ENCODE data around the gene LGALS4. TPM values are rescaled to one million over a fixed set of nuclear protein-coding genes. Genes with fewer than 3 reads are reported as not detected.
"Not testable (repeated sequence)": the region's sequence is repeated elsewhere in the genome, so short reads cannot be mapped to it uniquely, and the experiment has no call there.

Gene LGALS4
- total RNA-seq, 3 donors from 2014 or later = 0.80 to 16.4 (median 0.88) TPM

DNA sequence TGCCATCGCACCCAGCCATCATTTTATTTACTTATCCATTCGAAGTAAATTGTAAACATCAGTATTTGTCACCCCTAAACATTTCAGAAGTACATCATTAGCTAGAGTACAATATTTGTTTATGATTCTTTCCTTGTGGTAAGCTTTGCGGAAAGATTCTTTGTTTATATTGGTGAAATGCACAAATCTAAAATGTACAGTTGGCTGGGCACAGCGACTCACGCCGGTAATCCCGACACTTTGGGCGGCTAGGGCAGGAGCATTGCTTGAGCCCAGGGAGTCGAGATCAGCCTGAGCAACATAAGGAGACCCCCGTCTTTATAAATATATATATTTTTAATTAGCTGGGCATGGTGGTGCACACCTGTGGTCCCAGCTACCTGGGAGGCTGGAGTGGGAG is 13.6 kb downstream of the LGALS4 start:
- no peaks in the 10 kb centered on the region for H3K9me3 ChIP-seq
- H3K4me3 ChIP-seq = no peak overlapping the region
- no peak for DNase-seq (ENCODE audit: low spot score in 2 of 2)
- no peak for TF ChIP-seq POLR2AphosphoS5 (IDR thresholded peaks at IDR 0.05)
- TF ChIP-seq POLR2A (IDR thresholded peaks at IDR 0.05) = no peak
- TF ChIP-seq, protein P1, sequence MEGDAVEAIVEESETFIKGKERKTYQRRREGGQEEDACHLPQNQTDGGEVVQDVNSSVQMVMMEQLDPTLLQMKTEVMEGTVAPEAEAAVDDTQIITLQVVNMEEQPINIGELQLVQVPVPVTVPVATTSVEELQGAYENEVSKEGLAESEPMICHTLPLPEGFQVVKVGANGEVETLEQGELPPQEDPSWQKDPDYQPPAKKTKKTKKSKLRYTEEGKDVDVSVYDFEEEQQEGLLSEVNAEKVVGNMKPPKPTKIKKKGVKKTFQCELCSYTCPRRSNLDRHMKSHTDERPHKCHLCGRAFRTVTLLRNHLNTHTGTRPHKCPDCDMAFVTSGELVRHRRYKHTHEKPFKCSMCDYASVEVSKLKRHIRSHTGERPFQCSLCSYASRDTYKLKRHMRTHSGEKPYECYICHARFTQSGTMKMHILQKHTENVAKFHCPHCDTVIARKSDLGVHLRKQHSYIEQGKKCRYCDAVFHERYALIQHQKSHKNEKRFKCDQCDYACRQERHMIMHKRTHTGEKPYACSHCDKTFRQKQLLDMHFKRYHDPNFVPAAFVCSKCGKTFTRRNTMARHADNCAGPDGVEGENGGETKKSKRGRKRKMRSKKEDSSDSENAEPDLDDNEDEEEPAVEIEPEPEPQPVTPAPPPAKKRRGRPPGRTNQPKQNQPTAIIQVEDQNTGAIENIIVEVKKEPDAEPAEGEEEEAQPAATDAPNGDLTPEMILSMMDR (IDR thresholded peaks at IDR 0.05) = no peak
- no peaks in the 10 kb centered on the region for H3K4me1 ChIP-seq
- H3K27ac ChIP-seq = no peak overlapping the region
- H3K36me3 ChIP-seq = no peaks in the 10 kb centered on the region
- intact Hi-C loops (cut with DNase I; ENCODE audit: low total_unique reads) = no loop called here
- no peaks in the 10 kb centered on the region for H3K27me3 ChIP-seq

DNA sequence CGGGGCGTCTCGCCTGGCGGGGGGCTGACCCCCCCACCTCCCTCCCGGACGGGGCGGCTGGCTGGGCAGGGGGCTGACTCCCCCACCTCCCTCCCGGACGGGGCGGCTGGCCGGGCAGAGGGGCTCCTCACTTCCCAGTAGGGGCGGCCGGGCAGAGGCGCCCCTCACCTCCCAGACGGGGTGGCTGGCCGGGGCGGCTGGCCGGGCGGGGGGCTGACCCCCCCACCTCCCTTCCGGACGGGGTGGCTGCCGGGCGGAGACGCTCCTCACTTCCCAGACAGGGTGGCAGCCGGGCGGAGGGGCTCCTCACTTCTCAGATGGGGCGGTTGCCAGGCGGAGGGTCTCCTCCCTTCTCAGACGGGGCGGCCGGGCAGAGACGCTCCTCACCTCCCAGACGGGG is 15.0 kb downstream of the LGALS4 start:
- H3K9me3 ChIP-seq; H3K27ac ChIP-seq; H3K27me3 ChIP-seq; H3K4me1 ChIP-seq; DNase-seq (ENCODE audit: low spot score in 2 of 2); intact Hi-C loops (cut with DNase I; ENCODE audit: low total_unique reads); H3K36me3 ChIP-seq; H3K4me3 ChIP-seq: not testable (repeated sequence)

DNA sequence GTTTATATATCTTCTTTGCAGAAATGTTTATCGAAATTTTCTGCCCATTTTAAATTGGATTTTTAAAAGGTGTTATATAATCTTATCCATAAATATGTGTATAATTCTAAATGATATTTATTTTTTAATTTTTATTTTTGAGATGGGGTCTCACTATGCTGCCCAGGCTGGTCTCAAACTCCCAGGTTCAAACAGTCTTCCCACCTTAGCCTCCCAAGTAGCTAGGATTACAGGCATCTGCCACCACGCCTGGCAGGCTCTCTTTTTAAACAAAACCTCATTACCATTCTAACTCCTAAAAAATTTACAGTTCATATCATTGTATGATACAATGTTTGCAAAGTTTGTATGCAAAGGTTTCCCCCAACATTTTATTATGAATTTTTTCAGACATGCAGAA is 16.6 kb downstream of the LGALS4 start:
- intact Hi-C loops (cut with DNase I; ENCODE audit: low total_unique reads) = no loop called here
- H3K4me3 ChIP-seq = no peak overlapping the region
- TF ChIP-seq POLR2A (IDR thresholded peaks at IDR 0.05) (no peak), POLR2AphosphoS5 (IDR thresholded peaks at IDR 0.05) (no peak)
- TF ChIP-seq, protein P1 (IDR thresholded peaks at IDR 0.05) = no peak
- H3K9me3 ChIP-seq = no peaks in the 10 kb centered on the region
- H3K27ac ChIP-seq = no peak overlapping the region
- no peaks in the 10 kb centered on the region for H3K4me1 ChIP-seq
- no peaks in the 10 kb centered on the region for H3K36me3 ChIP-seq
- no peaks in the 10 kb centered on the region for H3K27me3 ChIP-seq
- no peak for DNase-seq (ENCODE audit: low spot score in 2 of 2)

DNA sequence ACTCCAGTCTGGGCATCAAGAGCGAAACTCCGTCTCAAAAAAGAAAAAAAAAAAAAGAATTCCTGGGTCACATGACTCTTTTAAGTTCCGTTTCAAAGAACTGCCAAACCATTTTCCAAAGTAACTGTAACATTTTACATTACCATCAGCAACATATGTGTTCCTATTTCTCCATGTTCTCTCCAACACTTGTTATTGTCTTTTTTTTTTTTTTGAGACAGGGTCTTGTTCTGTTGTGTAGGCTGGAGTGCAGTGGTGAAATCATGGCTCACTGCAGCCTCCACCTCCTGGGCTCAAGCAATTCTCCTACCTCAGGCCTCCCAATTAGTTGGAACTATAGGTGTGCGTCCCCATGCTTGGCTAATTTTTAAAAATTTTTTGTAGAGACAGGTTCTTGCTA is 17.2 kb downstream of the LGALS4 start:
- TF ChIP-seq POLR2A (IDR thresholded peaks at IDR 0.05) = no peak
- no peak for TF ChIP-seq POLR2AphosphoS5 (IDR thresholded peaks at IDR 0.05)
- TF ChIP-seq, protein P1 (IDR thresholded peaks at IDR 0.05) = no peak
- H3K4me3 ChIP-seq = no peak overlapping the region
- DNase-seq (ENCODE audit: low spot score in 2 of 2) = no peak
- no peaks in the 10 kb centered on the region for H3K36me3 ChIP-seq
- no peaks in the 10 kb centered on the region for H3K4me1 ChIP-seq
- intact Hi-C loops (cut with DNase I; ENCODE audit: low total_unique reads) = no loop called here
- H3K9me3 ChIP-seq = no peaks in the 10 kb centered on the region
- H3K27ac ChIP-seq = no peak overlapping the region
- H3K27me3 ChIP-seq = no peaks in the 10 kb centered on the region

DNA sequence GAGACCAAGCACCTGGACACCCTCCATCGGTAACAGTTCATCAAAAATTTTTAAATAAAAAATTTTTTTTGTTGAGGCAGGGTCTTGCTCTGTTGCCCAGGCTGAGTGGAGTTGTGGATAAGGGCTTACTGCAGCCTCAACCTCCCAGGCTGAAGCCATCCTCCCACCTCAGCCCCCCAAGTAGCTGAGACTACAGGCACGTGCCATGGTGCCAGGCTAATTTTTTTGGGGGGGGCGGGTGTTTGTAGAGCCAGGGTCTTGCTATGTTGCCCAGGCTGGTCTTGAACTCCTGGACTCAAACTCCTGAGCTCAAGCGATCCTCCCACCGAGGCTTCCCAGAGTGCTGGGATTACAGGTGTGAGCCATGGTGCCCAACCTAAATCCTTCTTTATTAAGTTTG is 19.1 kb downstream of the LGALS4 start:
- intact Hi-C loops (cut with DNase I; ENCODE audit: low total_unique reads) = no loop called here
- H3K36me3 ChIP-seq = no peaks in the 10 kb centered on the region
- no peak for DNase-seq (ENCODE audit: low spot score in 2 of 2)

More for the DNA sequence above, 19.1 kb downstream of the LGALS4 start:
- no peak for TF ChIP-seq POLR2AphosphoS5 (IDR thresholded peaks at IDR 0.05)
- TF ChIP-seq POLR2A (IDR thresholded peaks at IDR 0.05) = no peak
- TF ChIP-seq, protein P1 (IDR thresholded peaks at IDR 0.05) = no peak
- Histone ChIP-seq H3K4me1 (no peaks in the 10 kb centered on the region), H3K27ac (no peak overlapping the region), H3K4me3 (no peak overlapping the region), H3K27me3 (no peaks in the 10 kb centered on the region), H3K9me3 (no peaks in the 10 kb centered on the region)
